BLaER1 (cell line): ENCODE measurements around the gene CD1D.
A peak's percentile ranks its signal among the peaks of the same experiment; 100 is the strongest.

Experiments used
- H3K27ac ChIP-seq: shearing (Covaris generic); formaldehyde crosslinking; 2 replicates; pipeline ENCODE4 v1.8.1; 2022
- H3K27me3 ChIP-seq: shearing (Covaris generic); formaldehyde crosslinking; 2 replicates; pipeline ENCODE4 v1.8.1; 2022
- H3K36me3 ChIP-seq: shearing (Covaris generic); formaldehyde crosslinking; 2 replicates; pipeline ENCODE4 v1.8.1; 2022
- H3K4me1 ChIP-seq: shearing (Covaris generic); formaldehyde crosslinking; 2 replicates; pipeline ENCODE4 v1.8.1; 2022
- H3K4me2 ChIP-seq: shearing (Covaris generic); formaldehyde crosslinking; 2 replicates; pipeline ENCODE4 v1.8.1; 2022
- H3K4me3 ChIP-seq: shearing (Covaris generic); formaldehyde crosslinking; 2 replicates; pipeline ENCODE4 v1.8.1; 2022
- H3K9ac ChIP-seq: shearing (Covaris generic); formaldehyde crosslinking; 2 replicates; pipeline ENCODE4 v1.8.1; 2022
- H3K9me3 ChIP-seq: shearing (Covaris generic); formaldehyde crosslinking; 2 replicates; pipeline ENCODE4 v1.8.1; 2022
- H4K20me1 ChIP-seq: shearing (Covaris generic); formaldehyde crosslinking; 2 replicates; pipeline ENCODE4 v1.8.1; 2022
- Cebpa-rat ChIP-seq: shearing (Covaris generic); IDR thresholded peaks from 2 replicates; pipeline ENCODE4 v1.8.1; 2022

The CD1D gene

DNA sequence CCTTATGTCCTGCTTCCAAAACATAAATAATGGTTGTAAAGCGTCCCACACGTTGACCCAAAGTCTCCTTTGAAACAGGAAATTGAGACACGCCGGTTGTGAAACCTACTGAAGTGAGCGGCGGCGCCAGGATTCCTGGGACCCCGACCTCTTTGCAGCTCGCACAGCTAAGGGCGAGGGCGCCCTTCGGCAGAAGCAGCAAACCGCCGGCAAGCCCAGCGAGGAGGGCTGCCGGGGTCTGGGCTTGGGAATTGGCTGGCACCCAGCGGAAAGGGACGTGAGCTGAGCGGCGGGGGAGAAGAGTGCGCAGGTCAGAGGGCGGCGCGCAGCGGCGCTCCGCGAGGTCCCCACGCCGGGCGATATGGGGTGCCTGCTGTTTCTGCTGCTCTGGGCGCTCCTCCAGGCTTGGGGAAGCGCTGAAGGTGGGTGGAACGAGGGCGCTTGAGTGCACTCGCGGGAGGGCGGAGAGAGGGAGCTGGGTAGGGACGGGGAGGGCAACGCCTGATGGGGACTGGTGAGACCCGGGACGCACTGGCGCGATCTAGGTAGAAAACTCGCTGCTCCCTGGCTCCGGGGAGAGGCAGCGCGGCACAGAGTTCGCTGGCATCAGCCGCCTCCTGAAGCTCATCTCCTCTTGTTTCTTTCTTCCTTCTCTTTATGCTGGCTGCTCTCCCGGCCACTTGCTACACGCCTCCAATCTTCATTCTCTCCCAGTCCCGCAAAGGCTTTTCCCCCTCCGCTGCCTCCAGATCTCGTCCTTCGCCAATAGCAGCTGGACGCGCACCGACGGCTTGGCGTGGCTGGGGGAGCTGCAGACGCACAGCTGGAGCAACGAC, at the start of gene CD1D:
TSS of gene CD1D (plus strand) at position 155 of the 836 bp plus-strand sequence. CDS start at position 362, 207 bp downstream.
- peaks cover 35% of the 10 kb centered on the region for H3K4me1 ChIP-seq
- peak within 1 kb of the TSS; percentile 88 for H3K4me2 ChIP-seq
- H3K27me3 ChIP-seq = peaks cover 40% of the 10 kb centered on the region
- no peak within 1 kb of the TSS for H3K27ac ChIP-seq
- no peaks in the 10 kb centered on the region for H4K20me1 ChIP-seq
- peak within 1 kb of the TSS; percentile 33; the same call in 1 of the 2 replicates for H3K9ac ChIP-seq
- TF ChIP-seq Cebpa-rat = no peak
- H3K9me3 ChIP-seq = peaks cover 17% of the 10 kb centered on the region; the same call in 1 of the 2 replicates
- H3K4me3 ChIP-seq = peak within 1 kb of the TSS; percentile 68
- H3K36me3 ChIP-seq = no peaks in the 10 kb centered on the region

- no peaks in the 10 kb centered on the region for H3K27me3 ChIP-seq
- H3K27ac ChIP-seq = no peak overlapping the region
- no peak overlapping the region for H3K4me3 ChIP-seq
- no peak overlapping the region for H3K9ac ChIP-seq
- no peaks in the 10 kb centered on the region for H3K36me3 ChIP-seq
- H4K20me1 ChIP-seq = no peaks in the 10 kb centered on the region
- H3K4me2 ChIP-seq = no peak overlapping the region
- no peak for TF ChIP-seq Cebpa-rat
- no peaks in the 10 kb centered on the region for H3K9me3 ChIP-seq
- peaks cover 6% of the 10 kb centered on the region for H3K4me1 ChIP-seq
Observed at GRCh38 chr1:158131217-158131616, 49.5 kb upstream of the CD1D start.

GRCh38 chr1:158140764-158141192, 39.9 kb upstream of the CD1D start:
- H3K27ac ChIP-seq = no peak overlapping the region
- H3K27me3 ChIP-seq = no peaks in the 10 kb centered on the region

DNA sequence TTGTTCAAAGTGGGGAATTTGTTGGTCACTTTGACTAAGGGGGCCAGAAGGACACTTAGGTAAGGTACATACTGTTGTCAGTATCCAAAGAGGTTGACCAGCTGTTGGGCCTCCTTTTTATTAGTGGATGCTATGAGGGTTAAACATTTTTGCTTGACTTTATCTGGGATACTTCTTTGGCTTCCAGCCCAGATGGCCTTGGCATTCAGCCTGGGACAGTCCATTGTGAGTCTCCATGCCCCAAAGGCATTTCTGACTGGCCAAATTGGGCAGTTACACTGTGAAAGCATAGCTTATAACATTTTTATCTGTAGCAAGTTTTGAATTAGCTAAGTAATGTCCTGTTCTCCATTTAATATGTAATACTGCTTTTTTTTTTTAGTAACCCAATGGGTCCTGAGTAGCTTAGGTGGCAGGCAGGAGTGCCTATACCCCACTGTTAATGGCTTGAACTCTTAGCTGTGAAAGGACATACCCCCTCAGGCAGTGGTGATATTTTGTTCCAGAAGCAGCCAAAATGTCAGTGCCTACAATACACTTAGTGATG, 35.4 kb upstream of the CD1D start:
- Histone ChIP-seq H3K4me3 (no peak overlapping the region), H3K36me3 (no peaks in the 10 kb centered on the region), H4K20me1 (no peaks in the 10 kb centered on the region), H3K27ac (no peak overlapping the region), H3K27me3 (no peaks in the 10 kb centered on the region), H3K9ac (no peak overlapping the region), H3K9me3 (no peaks in the 10 kb centered on the region; the same call in 1 of the 2 replicates), H3K4me1 (peaks cover 21% of the 10 kb centered on the region; the same call in 1 of the 2 replicates), H3K4me2 (no peak overlapping the region)
- no peak for TF ChIP-seq Cebpa-rat

More at GRCh38 chr1:158140764-158141192, 39.9 kb upstream of the CD1D start:
- no peak overlapping the region for H3K4me3 ChIP-seq
- H3K4me2 ChIP-seq = no peak overlapping the region
- no peaks in the 10 kb centered on the region for H3K4me1 ChIP-seq
- TF ChIP-seq Cebpa-rat = no peak
- H4K20me1 ChIP-seq = no peaks in the 10 kb centered on the region
- no peaks in the 10 kb centered on the region for H3K36me3 ChIP-seq
- no peak overlapping the region for H3K9ac ChIP-seq
- H3K9me3 ChIP-seq = no peaks in the 10 kb centered on the region

DNA sequence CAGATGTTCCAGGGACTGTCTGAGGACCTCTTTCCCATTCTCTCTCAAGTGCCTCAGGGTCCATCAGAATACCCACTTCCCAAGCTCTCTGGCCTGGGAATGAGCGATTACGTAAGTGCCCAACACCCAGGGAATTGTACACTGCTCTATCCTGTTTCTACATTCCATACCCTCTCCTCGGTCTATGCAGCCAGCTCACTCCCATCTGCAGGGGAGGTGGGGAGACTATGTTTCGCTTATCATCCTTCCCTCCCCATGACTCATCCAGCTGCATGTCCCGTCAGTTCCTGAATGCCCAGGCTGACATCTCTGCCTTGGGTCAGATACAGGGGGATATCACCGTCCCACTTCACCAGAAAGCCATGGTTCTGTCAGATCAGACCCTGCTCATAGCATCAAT, 34.5 kb upstream of the CD1D start:
- Histone ChIP-seq H3K27ac (no peak overlapping the region), H3K27me3 (no peaks in the 10 kb centered on the region), H3K4me3 (no peak overlapping the region), H3K4me2 (no peak overlapping the region), H3K9me3 (no peaks in the 10 kb centered on the region; the same call in 1 of the 2 replicates), H3K9ac (no peak overlapping the region), H4K20me1 (no peaks in the 10 kb centered on the region), H3K36me3 (no peaks in the 10 kb centered on the region), H3K4me1 (peaks cover 21% of the 10 kb centered on the region; the same call in 1 of the 2 replicates)
- no peak for TF ChIP-seq Cebpa-rat

- no peaks in the 10 kb centered on the region for H4K20me1 ChIP-seq
- no peaks in the 10 kb centered on the region for H3K36me3 ChIP-seq
- no peak overlapping the region for H3K4me3 ChIP-seq
- TF ChIP-seq Cebpa-rat = no peak
- no peaks in the 10 kb centered on the region; the same call in 1 of the 2 replicates for H3K9me3 ChIP-seq
- H3K9ac ChIP-seq = no peak overlapping the region
- H3K27ac ChIP-seq = no peak overlapping the region
- H3K4me2 ChIP-seq = no peak overlapping the region
- H3K27me3 ChIP-seq = no peaks in the 10 kb centered on the region
- peaks cover 21% of the 10 kb centered on the region; the same call in 1 of the 2 replicates for H3K4me1 ChIP-seq
Observed at GRCh38 chr1:158146739-158147138, 34.0 kb upstream of the CD1D start.

- H3K4me3 ChIP-seq = no peak overlapping the region
- H3K36me3 ChIP-seq = no peaks in the 10 kb centered on the region
- TF ChIP-seq Cebpa-rat = no peak
- no peak overlapping the region for H3K4me2 ChIP-seq
- H3K9me3 ChIP-seq = no peaks in the 10 kb centered on the region; the same call in 1 of the 2 replicates
- H3K27ac ChIP-seq = no peak overlapping the region
- peaks cover 21% of the 10 kb centered on the region; the same call in 1 of the 2 replicates for H3K4me1 ChIP-seq
- H4K20me1 ChIP-seq = no peaks in the 10 kb centered on the region
- H3K9ac ChIP-seq = no peak overlapping the region
- H3K27me3 ChIP-seq = no peaks in the 10 kb centered on the region
Observed at GRCh38 chr1:158147401-158147800, 33.3 kb upstream of the CD1D start.

DNA sequence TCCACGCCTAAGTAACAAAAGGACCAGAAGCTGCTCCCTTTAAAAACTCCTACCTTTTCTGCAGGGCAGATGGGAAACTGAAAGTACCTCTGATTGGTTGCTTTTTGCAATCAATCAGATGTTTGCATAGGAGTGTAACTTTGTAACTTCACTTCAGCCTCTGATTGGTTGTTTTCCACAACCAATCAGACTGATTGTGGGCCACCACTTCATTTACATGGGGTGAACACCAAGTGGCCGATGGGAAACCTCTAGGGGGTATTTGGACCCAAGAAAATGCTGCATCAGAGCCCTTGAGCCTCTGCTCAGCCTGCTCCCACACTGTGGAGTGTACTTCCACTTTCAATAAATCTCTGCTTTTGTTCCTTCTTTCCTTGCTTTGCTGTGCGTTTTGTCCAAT, 32.8 kb upstream of the CD1D start:
- Histone ChIP-seq H3K9ac (no peak overlapping the region), H3K36me3 (no peaks in the 10 kb centered on the region), H4K20me1 (no peaks in the 10 kb centered on the region), H3K4me3 (no peak overlapping the region), H3K4me1 (peaks cover 21% of the 10 kb centered on the region; the same call in 1 of the 2 replicates), H3K9me3 (no peaks in the 10 kb centered on the region; the same call in 1 of the 2 replicates), H3K4me2 (peak overlapping the region; percentile 33; the same call in 1 of the 2 replicates), H3K27me3 (no peaks in the 10 kb centered on the region), H3K27ac (no peak overlapping the region)
- no peak for TF ChIP-seq Cebpa-rat

DNA sequence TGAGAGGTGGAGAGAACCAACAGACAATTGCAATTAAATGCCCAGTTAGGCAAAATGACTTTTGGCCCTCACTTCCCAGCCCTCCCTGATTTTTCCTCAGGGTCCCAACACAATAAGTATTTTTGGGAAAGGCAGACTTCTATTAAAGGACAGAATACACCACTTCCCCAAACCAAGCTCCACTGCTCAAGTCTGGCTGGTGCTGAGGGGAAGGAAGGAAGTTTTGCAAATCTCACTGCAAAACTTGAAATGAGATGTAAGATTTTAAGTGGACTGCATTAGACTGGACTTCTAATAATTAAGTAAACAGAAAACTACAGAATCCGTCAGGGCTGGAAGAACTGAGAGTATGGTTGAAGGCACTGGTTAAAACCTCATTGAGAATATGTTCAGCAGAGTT, 32.2 kb upstream of the CD1D start:
- no peak for TF ChIP-seq Cebpa-rat
- no peak overlapping the region for H3K27ac ChIP-seq
- peaks cover 21% of the 10 kb centered on the region; the same call in 1 of the 2 replicates for H3K4me1 ChIP-seq
- H3K36me3 ChIP-seq = no peaks in the 10 kb centered on the region
- H3K9me3 ChIP-seq = no peaks in the 10 kb centered on the region; the same call in 1 of the 2 replicates
- no peak overlapping the region for H3K4me3 ChIP-seq
- H3K9ac ChIP-seq = no peak overlapping the region
- H3K4me2 ChIP-seq = peak overlapping the region; percentile 33
- no peaks in the 10 kb centered on the region for H4K20me1 ChIP-seq
- H3K27me3 ChIP-seq = no peaks in the 10 kb centered on the region

DNA sequence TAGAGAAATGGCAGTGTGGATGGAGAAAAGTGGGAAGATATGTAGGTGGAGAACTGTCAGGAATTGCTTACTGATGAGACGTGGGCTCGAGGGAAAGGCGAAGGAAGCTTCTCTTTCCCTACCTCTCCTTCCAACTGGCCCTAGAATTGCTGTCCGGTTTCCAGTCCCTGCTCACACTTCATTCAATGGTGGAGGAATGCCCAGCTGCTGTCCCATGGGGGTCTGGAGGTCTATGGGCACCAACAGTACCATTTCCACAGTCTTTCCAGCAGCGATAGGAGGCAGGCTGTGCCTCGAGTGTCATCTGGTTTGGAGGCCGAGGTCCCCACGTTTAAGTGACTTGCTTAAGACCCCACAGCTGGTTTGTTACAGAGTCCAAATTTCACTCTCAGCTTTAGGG, 31.5 kb upstream of the CD1D start:
- Histone ChIP-seq H3K27ac (no peak overlapping the region), H3K9ac (no peak overlapping the region), H4K20me1 (no peaks in the 10 kb centered on the region), H3K4me2 (no peak overlapping the region), H3K4me3 (no peak overlapping the region), H3K9me3 (no peaks in the 10 kb centered on the region; the same call in 1 of the 2 replicates), H3K36me3 (no peaks in the 10 kb centered on the region), H3K27me3 (no peaks in the 10 kb centered on the region), H3K4me1 (peaks cover 21% of the 10 kb centered on the region; the same call in 1 of the 2 replicates)
- TF ChIP-seq Cebpa-rat = no peak
